HepG2 (cell line): ENCODE results near the gene VSIR. TPM values are rescaled to one million over a fixed set of nuclear protein-coding genes. Genes with fewer than 3 reads are reported as not detected.

Source experiments
- ARNT2 ChIP-seq: sonication (generic); formaldehyde crosslinking; IDR thresholded peaks from 2 replicates; pipeline ENCODE4 v1.8.0; 2022; ENCODE audit warnings: mild to moderate bottlenecking, low read depth, missing genetic modification reagents, moderate library complexity
- BORCS8-MEF2B ChIP-seq: sonication (generic); formaldehyde crosslinking; IDR thresholded peaks from 2 replicates; pipeline ENCODE4 v1.8.0; 2022; ENCODE audit warnings: mild to moderate bottlenecking, missing genetic modification reagents
- MED13 ChIP-seq: sonication (generic); formaldehyde crosslinking; IDR thresholded peaks from 2 replicates; pipeline ENCODE4 v1.5.0; 2020; ENCODE audit warnings: missing genetic modification reagents
- MIER2 ChIP-seq: IDR thresholded peaks from 2 replicates; pipeline ENCODE4 v1.6.1; 2016; ENCODE audit warnings: missing biosample characterization, missing genetic modification reagents
- SMYD3 ChIP-seq: sonication (generic); formaldehyde crosslinking; IDR thresholded peaks from 2 replicates; pipeline ENCODE4 v1.8.1; 2023; ENCODE audit warnings: mild to moderate bottlenecking, missing genetic modification reagents
- ZNF34 ChIP-seq: sonication (generic); formaldehyde crosslinking; IDR thresholded peaks from 2 replicates; pipeline ENCODE4 v1.4.0; 2020; ENCODE audit warnings: mild to moderate bottlenecking, missing genetic modification reagents, borderline replicate concordance
- ZNF678 ChIP-seq: sonication (generic); formaldehyde crosslinking; IDR thresholded peaks from 2 replicates; pipeline ENCODE4 v1.4.0; 2020; ENCODE audit warnings: mild to moderate bottlenecking, missing genetic modification reagents
- ZSCAN20 ChIP-seq: sonication (generic); formaldehyde crosslinking; IDR thresholded peaks from 2 replicates; pipeline ENCODE4 v1.4.0; 2020; ENCODE audit warnings: missing genetic modification reagents, mild to moderate bottlenecking, borderline replicate concordance
- polyA plus RNA-seq, 8 experiments: library from polyadenylated mRNA; depleted of rRNA in 3 of 8; stranded (reverse) in 7 of 8; unstranded in 1 of 8; fragments of >200 nt; fragmentation: Illumina TruSeq in 4 of 8; extraction: Trizol in 4 of 8; gene quantifications; 2 replicates each; pipeline versions ENCODE4 v1.2.1 to v1.2.3, GENCODE V29; 2011 to 2016; ENCODE audit warnings: low read depth in 4 of 8, missing spikeins in 1 of 8, mixed read lengths in 1 of 8; ENCODE audit not compliant: insufficient read depth in 1 of 8
- total RNA-seq, 5 experiments: library from RNA; depleted of rRNA; stranded (reverse); fragments of >200 nt; fragmentation: Illumina TruSeq; extraction: Trizol; gene quantifications; 2 replicates each; pipeline ENCODE4 v1.2.3, GENCODE V29; 2016; ENCODE audit warnings: low read depth in 1 of 5
- TF ChIP-seq, protein P1 (sequence below): sonication (generic); formaldehyde crosslinking; IDR thresholded peaks from 2 replicates; pipeline ENCODE4 v1.5.1; 2020; ENCODE audit warnings: mild to moderate bottlenecking, missing genetic modification reagents, borderline replicate concordance
- TF ChIP-seq, protein P2 (sequence below): sonication (generic); formaldehyde crosslinking; IDR thresholded peaks from 2 replicates; pipeline ENCODE4 v1.4.0; 2020; ENCODE audit warnings: missing genetic modification reagents

The VSIR gene
- total and polyA plus RNA-seq, 2 of the 13 experiments (the other 11 are each of a cell fraction or from before 2014, with no cell fraction given): 0.44 to 3.2 TPM

DNA sequence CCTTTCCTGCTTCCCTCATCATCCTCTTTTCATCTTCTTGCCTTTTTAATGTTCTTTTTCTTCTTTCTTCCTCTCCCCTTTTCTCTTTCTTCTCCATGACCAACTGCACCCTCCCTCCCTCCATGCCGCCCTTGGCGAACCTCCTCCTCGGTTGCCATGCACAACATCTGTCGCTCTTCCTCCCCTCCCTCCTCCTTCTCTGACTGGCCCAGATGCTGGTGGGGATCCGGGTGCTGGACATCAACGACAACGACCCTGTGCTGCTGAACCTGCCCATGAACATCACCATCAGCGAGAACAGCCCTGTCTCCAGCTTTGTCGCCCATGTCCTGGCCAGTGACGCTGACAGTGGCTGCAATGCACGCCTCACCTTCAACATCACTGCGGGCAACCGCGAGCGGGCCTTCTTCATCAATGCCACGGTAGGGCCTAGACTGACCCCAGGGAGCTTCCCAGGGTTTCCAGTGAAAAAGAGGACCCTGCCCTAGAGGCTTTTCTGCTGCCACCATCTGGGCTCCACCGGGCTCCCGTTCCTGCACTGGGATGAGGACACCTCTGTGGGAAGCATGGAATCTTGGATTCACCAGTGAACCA, 11.5 kb upstream of the VSIR start (continued):
- TF ChIP-seq, protein P1, sequence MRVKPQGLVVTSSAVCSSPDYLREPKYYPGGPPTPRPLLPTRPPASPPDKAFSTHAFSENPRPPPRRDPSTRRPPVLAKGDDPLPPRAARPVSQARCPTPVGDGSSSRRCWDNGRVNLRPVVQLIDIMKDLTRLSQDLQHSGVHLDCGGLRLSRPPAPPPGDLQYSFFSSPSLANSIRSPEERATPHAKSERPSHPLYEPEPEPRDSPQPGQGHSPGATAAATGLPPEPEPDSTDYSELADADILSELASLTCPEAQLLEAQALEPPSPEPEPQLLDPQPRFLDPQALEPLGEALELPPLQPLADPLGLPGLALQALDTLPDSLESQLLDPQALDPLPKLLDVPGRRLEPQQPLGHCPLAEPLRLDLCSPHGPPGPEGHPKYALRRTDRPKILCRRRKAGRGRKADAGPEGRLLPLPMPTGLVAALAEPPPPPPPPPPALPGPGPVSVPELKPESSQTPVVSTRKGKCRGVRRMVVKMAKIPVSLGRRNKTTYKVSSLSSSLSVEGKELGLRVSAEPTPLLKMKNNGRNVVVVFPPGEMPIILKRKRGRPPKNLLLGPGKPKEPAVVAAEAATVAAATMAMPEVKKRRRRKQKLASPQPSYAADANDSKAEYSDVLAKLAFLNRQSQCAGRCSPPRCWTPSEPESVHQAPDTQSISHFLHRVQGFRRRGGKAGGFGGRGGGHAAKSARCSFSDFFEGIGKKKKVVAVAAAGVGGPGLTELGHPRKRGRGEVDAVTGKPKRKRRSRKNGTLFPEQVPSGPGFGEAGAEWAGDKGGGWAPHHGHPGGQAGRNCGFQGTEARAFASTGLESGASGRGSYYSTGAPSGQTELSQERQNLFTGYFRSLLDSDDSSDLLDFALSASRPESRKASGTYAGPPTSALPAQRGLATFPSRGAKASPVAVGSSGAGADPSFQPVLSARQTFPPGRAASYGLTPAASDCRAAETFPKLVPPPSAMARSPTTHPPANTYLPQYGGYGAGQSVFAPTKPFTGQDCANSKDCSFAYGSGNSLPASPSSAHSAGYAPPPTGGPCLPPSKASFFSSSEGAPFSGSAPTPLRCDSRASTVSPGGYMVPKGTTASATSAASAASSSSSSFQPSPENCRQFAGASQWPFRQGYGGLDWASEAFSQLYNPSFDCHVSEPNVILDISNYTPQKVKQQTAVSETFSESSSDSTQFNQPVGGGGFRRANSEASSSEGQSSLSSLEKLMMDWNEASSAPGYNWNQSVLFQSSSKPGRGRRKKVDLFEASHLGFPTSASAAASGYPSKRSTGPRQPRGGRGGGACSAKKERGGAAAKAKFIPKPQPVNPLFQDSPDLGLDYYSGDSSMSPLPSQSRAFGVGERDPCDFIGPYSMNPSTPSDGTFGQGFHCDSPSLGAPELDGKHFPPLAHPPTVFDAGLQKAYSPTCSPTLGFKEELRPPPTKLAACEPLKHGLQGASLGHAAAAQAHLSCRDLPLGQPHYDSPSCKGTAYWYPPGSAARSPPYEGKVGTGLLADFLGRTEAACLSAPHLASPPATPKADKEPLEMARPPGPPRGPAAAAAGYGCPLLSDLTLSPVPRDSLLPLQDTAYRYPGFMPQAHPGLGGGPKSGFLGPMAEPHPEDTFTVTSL: no peak
- TF ChIP-seq ZNF34 (CRISPR knock-in tag) (no peak), MED13 (CRISPR knock-in tag) (no peak), SMYD3 (CRISPR knock-in tag) (no peak), ZSCAN20 (CRISPR knock-in tag) (no peak), BORCS8-MEF2B (CRISPR knock-in tag) (no peak), MIER2 (CRISPR knock-in tag) (no peak), ARNT2 (CRISPR knock-in tag) (no peak), ZNF678 (CRISPR knock-in tag) (no peak)
- TF ChIP-seq, protein P2, sequence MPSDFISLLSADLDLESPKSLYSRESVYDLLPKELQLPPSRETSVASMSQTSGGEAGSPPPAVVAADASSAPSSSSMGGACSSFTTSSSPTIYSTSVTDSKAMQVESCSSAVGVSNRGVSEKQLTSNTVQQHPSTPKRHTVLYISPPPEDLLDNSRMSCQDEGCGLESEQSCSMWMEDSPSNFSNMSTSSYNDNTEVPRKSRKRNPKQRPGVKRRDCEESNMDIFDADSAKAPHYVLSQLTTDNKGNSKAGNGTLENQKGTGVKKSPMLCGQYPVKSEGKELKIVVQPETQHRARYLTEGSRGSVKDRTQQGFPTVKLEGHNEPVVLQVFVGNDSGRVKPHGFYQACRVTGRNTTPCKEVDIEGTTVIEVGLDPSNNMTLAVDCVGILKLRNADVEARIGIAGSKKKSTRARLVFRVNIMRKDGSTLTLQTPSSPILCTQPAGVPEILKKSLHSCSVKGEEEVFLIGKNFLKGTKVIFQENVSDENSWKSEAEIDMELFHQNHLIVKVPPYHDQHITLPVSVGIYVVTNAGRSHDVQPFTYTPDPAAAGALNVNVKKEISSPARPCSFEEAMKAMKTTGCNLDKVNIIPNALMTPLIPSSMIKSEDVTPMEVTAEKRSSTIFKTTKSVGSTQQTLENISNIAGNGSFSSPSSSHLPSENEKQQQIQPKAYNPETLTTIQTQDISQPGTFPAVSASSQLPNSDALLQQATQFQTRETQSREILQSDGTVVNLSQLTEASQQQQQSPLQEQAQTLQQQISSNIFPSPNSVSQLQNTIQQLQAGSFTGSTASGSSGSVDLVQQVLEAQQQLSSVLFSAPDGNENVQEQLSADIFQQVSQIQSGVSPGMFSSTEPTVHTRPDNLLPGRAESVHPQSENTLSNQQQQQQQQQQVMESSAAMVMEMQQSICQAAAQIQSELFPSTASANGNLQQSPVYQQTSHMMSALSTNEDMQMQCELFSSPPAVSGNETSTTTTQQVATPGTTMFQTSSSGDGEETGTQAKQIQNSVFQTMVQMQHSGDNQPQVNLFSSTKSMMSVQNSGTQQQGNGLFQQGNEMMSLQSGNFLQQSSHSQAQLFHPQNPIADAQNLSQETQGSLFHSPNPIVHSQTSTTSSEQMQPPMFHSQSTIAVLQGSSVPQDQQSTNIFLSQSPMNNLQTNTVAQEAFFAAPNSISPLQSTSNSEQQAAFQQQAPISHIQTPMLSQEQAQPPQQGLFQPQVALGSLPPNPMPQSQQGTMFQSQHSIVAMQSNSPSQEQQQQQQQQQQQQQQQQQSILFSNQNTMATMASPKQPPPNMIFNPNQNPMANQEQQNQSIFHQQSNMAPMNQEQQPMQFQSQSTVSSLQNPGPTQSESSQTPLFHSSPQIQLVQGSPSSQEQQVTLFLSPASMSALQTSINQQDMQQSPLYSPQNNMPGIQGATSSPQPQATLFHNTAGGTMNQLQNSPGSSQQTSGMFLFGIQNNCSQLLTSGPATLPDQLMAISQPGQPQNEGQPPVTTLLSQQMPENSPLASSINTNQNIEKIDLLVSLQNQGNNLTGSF (CRISPR knock-in tag): no peak
